GM21528 (cell line): Measurements from ENCODE around the gene CNN2.

Experiments used
- ATAC-seq: cut with Tn5 transposase; IDR thresholded peaks from one replicate; pipeline ENCODE4 v1.9.1; 2021; ENCODE audit warnings: mild to moderate bottlenecking, moderate library complexity; ENCODE audit not compliant: unreplicated experiment, low FRiP score

The CNN2 gene

GRCh38 chr19:1046836-1047695, 20.7 kb downstream of the CNN2 start:
- ATAC-seq: no peak

- no peak for ATAC-seq
Observed at GRCh38 chr19:1047696-1048147, 21.3 kb downstream of the CNN2 start.

GRCh38 chr19:1049106-1049505, 22.7 kb downstream of the CNN2 start:
- ATAC-seq: no peak

- no peak for ATAC-seq
Observed at GRCh38 chr19:1049800-1050199, 23.4 kb downstream of the CNN2 start.

GRCh38 chr19:1050989-1051788, 24.8 kb downstream of the CNN2 start:
- no peak for ATAC-seq

- ATAC-seq: no peak
Observed at GRCh38 chr19:1051791-1052190, 25.4 kb downstream of the CNN2 start.

- ATAC-seq: no peak
Observed at GRCh38 chr19:1052349-1052975, 26.1 kb downstream of the CNN2 start.

- no peak for ATAC-seq
Observed at GRCh38 chr19:1053176-1054101, 27.0 kb downstream of the CNN2 start.

GRCh38 chr19:1054102-1055027, 28.0 kb downstream of the CNN2 start:
- no peak for ATAC-seq

- no peak for ATAC-seq
Observed at GRCh38 chr19:1055028-1055425, 28.6 kb downstream of the CNN2 start.

GRCh38 chr19:1055886-1056620, 29.6 kb downstream of the CNN2 start:
- ATAC-seq: no peak

GRCh38 chr19:1057176-1057855, 30.9 kb downstream of the CNN2 start:
- ATAC-seq: no peak

GRCh38 chr19:1058112-1058511, 31.7 kb downstream of the CNN2 start:
- no peak for ATAC-seq

- no peak for ATAC-seq
Observed at GRCh38 chr19:1060689-1061088, 34.3 kb downstream of the CNN2 start.

- no peak for ATAC-seq
Observed at GRCh38 chr19:1061987-1062386, 35.6 kb downstream of the CNN2 start.

- ATAC-seq: no peak
Observed at GRCh38 chr19:1062387-1063029, 36.1 kb downstream of the CNN2 start.
